Measurements from ENCODE around the gene UBA3. TPM values are rescaled to one million over a fixed set of nuclear protein-coding genes. Genes with fewer than 3 reads are reported as not detected.

Gene UBA3
- total RNA-seq, 4 donors from 2014 or later, result 39.5 to 72.3 (median 46.1) TPM

GRCh38 chr3:69085833-69086722 is 5.9 kb upstream of the UBA3 start:
- intact Hi-C loops (cut with DNase I), result loop anchor here (5.0 kb wide), 1 partner anchor 34 kb away; the partner anchor contains the start of gene TMF1
- TF ChIP-seq POLR2A (IDR thresholded peaks at IDR 0.05; ENCODE audit: low read depth) (peak; percentile 27), POLR2AphosphoS5 (IDR thresholded peaks at IDR 0.05) (peak; percentile 57 to 83), EP300 (IDR thresholded peaks at IDR 0.05) (no peak), CTCF (IDR thresholded peaks at IDR 0.05) (no peak)
- peaks cover 76 to 86% (median 81%) of the 10 kb centered on the region in 4 donors for H3K4me1 ChIP-seq

GRCh38 chr3:69085168-69085832 is 5.1 kb upstream of the UBA3 start:
- Histone ChIP-seq H3K4me3 (peak overlapping the region; percentile 77 to 93 (median 86)), H3K9me3 (no peaks in the 10 kb centered on the region), H3K4me1 (peaks cover 73 to 84% (median 78%) of the 10 kb centered on the region in 4 donors), H3K36me3 (no peaks in the 10 kb centered on the region), H3K27ac (replicated peaks in 1 of 4) (peak overlapping the region; percentile 90 to 95 (median 93)), H3K27me3 (no peaks in the 10 kb centered on the region)
- no peak for DNase-seq (ENCODE audit: extremely low spot score)
- under 1% methylated on average over 14 of the region's 26 CpGs for WGBS
- TF ChIP-seq POLR2AphosphoS5 (IDR thresholded peaks at IDR 0.05), result no peak
- no peak for TF ChIP-seq EP300 (IDR thresholded peaks at IDR 0.05)
- TF ChIP-seq CTCF (IDR thresholded peaks at IDR 0.05), result no peak
- no peak for TF ChIP-seq POLR2A (IDR thresholded peaks at IDR 0.05; ENCODE audit: low read depth)
- intact Hi-C loops (cut with DNase I), result loop anchor here (5.0 kb wide), 1 partner anchor 33 kb away; the partner anchor contains the start of gene TMF1

More at GRCh38 chr3:69085833-69086722, 5.9 kb upstream of the UBA3 start:
- 2% methylated on average over 7 of the region's 8 CpGs for whole genome bisulfite sequencing
- Histone ChIP-seq H3K27ac (replicated peaks in 1 of 4) (peak overlapping the region; percentile 90 to 95 (median 93)), H3K27me3 (no peaks in the 10 kb centered on the region), H3K9me3 (no peaks in the 10 kb centered on the region), H3K4me3 (peak overlapping the region; percentile 77 to 93 (median 86)), H3K36me3 (peaks cover 0 to 7% (median 0%) of the 10 kb centered on the region in 4 donors)
- peak; percentile 97 for DNase-seq (ENCODE audit: extremely low spot score)

DNA sequence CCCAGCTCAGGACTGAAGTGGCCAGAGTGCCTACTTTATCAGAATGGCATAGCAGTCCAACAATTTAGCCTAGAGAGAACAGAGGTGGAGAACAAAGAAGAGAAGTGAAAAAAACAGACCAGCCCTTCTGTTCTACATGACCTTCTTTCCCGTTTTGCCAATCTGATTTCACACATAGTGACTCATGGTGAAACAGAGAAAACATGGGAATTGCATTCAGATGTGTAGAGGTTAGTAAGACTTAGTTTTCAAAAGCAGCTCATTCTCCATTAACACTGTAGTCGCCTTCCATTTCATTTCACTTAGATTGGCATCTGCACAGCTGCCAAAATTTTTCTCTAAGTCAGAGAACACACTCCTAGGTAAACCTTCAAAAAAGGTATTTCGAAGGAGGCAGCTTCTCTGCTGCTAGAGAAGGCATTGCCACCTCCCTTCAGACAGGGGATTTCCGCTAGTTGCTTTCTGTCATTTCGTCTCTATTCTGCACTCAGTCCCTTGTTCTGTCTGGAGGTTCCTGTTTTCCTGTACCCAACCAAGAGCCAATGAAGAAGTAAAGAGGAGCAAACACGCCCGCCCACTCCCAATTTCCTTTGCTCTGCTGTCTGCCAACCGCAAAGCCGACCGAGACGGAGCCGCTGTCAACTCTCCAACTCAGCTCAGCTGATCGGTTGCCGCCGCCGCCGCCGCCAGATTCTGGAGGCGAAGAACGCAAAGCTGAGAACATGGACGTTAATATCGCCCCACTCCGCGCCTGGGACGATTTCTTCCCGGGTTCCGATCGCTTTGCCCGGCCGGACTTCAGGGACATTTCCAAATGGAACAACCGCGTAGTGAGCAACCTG is 4.4 kb upstream of the UBA3 start, which contains the start of gene ARL6IP5:
TSS of gene ARL6IP5 (plus strand) at position 612 of the 842 bp plus-strand sequence. CDS start at position 723, 111 bp downstream.
- WGBS, result 2% methylated on average over 31 of the region's 32 CpGs
- Histone ChIP-seq H3K27me3 (no peaks in the 10 kb centered on the region), H3K4me3 (peak within 1 kb of the TSS; percentile 77 to 93 (median 86)), H3K27ac (replicated peaks in 1 of 4) (peak within 1 kb of the TSS; percentile 90 to 95 (median 93)), H3K4me1 (peaks cover 66 to 78% (median 71%) of the 10 kb centered on the region in 4 donors), H3K36me3 (no peaks in the 10 kb centered on the region), H3K9me3 (no peaks in the 10 kb centered on the region)
- TF ChIP-seq CTCF (IDR thresholded peaks at IDR 0.05) (no peak), POLR2AphosphoS5 (IDR thresholded peaks at IDR 0.05) (peak; percentile 87 to 89), POLR2A (IDR thresholded peaks at IDR 0.05; ENCODE audit: low read depth) (peak; percentile 17)
- intact Hi-C loops (cut with DNase I), result loop anchor here (5.0 kb wide), 1 partner anchor 32 kb away; the partner anchor contains the start of gene TMF1
- DNase-seq (ENCODE audit: extremely low spot score), result peak; percentile 99

- Histone ChIP-seq H3K9me3 (no peaks in the 10 kb centered on the region), H3K27me3 (no peaks in the 10 kb centered on the region), H3K27ac (replicated peaks in 1 of 4) (peak overlapping the region; percentile 19 to 95 (median 93)), H3K4me1 (peaks cover 66 to 78% (median 71%) of the 10 kb centered on the region in 4 donors), H3K36me3 (no peaks in the 10 kb centered on the region), H3K4me3 (no peak overlapping the region)
- intact Hi-C loops (cut with DNase I), result no loop called here
- no peak for TF ChIP-seq POLR2A (IDR thresholded peaks at IDR 0.05; ENCODE audit: low read depth)
- TF ChIP-seq CTCF (IDR thresholded peaks at IDR 0.05), result no peak
- TF ChIP-seq POLR2AphosphoS5 (IDR thresholded peaks at IDR 0.05), result no peak
- no peak for TF ChIP-seq EP300 (IDR thresholded peaks at IDR 0.05)
- no peak for DNase-seq (ENCODE audit: extremely low spot score)
These were observed 2.6 kb upstream of the UBA3 start for GRCh38 chr3:69082805-69083204.
